ENCODE results near the gene NPM3.

Gene NPM3

DNA sequence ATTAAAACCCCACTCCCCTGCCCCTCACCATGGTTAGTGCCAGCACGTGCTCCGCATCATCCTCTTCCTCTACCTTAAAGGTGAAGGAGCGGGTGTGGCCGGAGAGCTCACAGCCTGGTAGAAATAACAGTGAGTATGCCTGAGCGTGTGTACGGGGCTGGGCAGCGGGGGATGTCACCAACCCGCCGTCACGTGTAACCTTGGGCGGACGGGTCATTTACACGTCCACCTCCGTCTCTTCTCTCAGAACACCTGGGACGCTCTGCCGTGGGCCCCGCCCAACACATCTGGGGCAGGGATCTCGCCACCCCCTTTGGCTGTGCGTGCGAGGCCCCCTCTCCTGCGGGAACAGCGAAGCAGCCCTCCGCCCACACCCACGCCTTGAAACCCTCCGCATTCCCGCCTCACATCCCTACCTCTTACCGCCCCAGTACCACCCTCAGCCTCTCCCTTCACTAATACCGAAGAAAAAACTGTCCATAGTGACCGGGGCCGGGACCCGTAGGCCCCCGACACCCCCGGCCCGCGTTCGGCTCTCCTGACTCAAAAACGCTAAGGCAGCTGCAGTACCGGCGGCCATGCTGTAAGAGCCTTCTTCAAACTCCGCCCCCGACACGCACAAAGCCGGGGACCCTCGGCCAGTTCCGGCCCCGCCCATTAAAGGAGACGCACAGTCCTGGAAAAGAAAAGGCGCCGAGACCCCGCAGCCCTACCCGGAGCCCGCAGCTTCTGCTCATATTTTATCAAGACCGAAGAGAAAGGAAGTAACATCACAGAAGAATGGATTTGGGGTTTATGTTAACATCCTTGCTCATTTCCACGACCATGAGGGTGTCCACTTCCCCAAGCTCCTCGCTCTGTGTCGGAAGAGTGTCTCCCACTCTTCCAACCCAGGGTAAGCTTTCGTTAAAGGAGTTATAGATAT is at the start of gene NPM3:
Gene NPM3, minus strand, starts transcription at position 636 of the 925 bp plus-strand sequence. Its CDS starts 56 bp downstream, at position 580.
- no peaks in the 10 kb centered on the region for H3K9me3 ChIP-seq (ENCODE audit: insufficient read depth, low read length)
- H3K27ac ChIP-seq (ENCODE audit: low read depth, low read length): peak within 1 kb of the TSS; percentile 47
- no peaks in the 10 kb centered on the region for H3K36me3 ChIP-seq (ENCODE audit: low read length)
- TF ChIP-seq EZH2phosphoT487 (conservative IDR thresholded peaks at IDR 0.05; ENCODE audit: low read length) (no peak), CTCF (IDR thresholded peaks at IDR 0.05; ENCODE audit: insufficient read depth, low read length, poor library complexity, severe bottlenecking) (no peak)
- H3K9me2 ChIP-seq (replicated peaks; ENCODE audit: insufficient read depth, low read length): no peaks in the 10 kb centered on the region
- H4K20me1 ChIP-seq (ENCODE audit: low read depth, low read length): no peaks in the 10 kb centered on the region; the same call in 1 of the 2 replicates
- peak within 1 kb of the TSS; percentile 88 for H3K4me3 ChIP-seq (ENCODE audit: insufficient read depth, low read length, poor library complexity, severe bottlenecking)
- no peaks in the 10 kb centered on the region for H3K27me3 ChIP-seq (ENCODE audit: low read length)
- peak within 1 kb of the TSS; percentile 70 for H2AFZ ChIP-seq (ENCODE audit: low read depth, low read length, severe bottlenecking)
- H3K9ac ChIP-seq (ENCODE audit: low read length): peak within 1 kb of the TSS; percentile 85
- peaks cover 31% of the 10 kb centered on the region for H3F3A ChIP-seq (ENCODE audit: insufficient read depth)
- no peaks in the 10 kb centered on the region; the same call in 1 of the 2 replicates for H3K79me2 ChIP-seq (ENCODE audit: insufficient read depth, low read length)
- H3K4me2 ChIP-seq (ENCODE audit: low read depth, low read length, poor library complexity, severe bottlenecking): peak within 1 kb of the TSS; percentile 79

- TF ChIP-seq EZH2phosphoT487 (conservative IDR thresholded peaks at IDR 0.05; ENCODE audit: low read length) (no peak), CTCF (IDR thresholded peaks at IDR 0.05; ENCODE audit: insufficient read depth, low read length, poor library complexity, severe bottlenecking) (no peak)
- H3K9me2 ChIP-seq (replicated peaks; ENCODE audit: insufficient read depth, low read length): no peaks in the 10 kb centered on the region
- H3K36me3 ChIP-seq (ENCODE audit: low read length): no peaks in the 10 kb centered on the region
- no peaks in the 10 kb centered on the region for H3K79me2 ChIP-seq (ENCODE audit: insufficient read depth, low read length)
- no peaks in the 10 kb centered on the region for H3K9me3 ChIP-seq (ENCODE audit: insufficient read depth, low read length)
- H3K4me3 ChIP-seq (ENCODE audit: insufficient read depth, low read length, poor library complexity, severe bottlenecking): no peak overlapping the region
- H3K9ac ChIP-seq (ENCODE audit: low read length): no peak overlapping the region
- no peaks in the 10 kb centered on the region for H4K20me1 ChIP-seq (ENCODE audit: low read depth, low read length)
- peaks cover 6% of the 10 kb centered on the region for H3F3A ChIP-seq (ENCODE audit: insufficient read depth)
- H3K27ac ChIP-seq (ENCODE audit: low read depth, low read length): no peak overlapping the region
- no peak overlapping the region for H3K4me2 ChIP-seq (ENCODE audit: low read depth, low read length, poor library complexity, severe bottlenecking)
- no peak overlapping the region for H2AFZ ChIP-seq (ENCODE audit: low read depth, low read length, severe bottlenecking)
- no peaks in the 10 kb centered on the region for H3K27me3 ChIP-seq (ENCODE audit: low read length)
Measured at GRCh38 chr10:101832325-101832771, 49.1 kb upstream of the NPM3 start.

DNA sequence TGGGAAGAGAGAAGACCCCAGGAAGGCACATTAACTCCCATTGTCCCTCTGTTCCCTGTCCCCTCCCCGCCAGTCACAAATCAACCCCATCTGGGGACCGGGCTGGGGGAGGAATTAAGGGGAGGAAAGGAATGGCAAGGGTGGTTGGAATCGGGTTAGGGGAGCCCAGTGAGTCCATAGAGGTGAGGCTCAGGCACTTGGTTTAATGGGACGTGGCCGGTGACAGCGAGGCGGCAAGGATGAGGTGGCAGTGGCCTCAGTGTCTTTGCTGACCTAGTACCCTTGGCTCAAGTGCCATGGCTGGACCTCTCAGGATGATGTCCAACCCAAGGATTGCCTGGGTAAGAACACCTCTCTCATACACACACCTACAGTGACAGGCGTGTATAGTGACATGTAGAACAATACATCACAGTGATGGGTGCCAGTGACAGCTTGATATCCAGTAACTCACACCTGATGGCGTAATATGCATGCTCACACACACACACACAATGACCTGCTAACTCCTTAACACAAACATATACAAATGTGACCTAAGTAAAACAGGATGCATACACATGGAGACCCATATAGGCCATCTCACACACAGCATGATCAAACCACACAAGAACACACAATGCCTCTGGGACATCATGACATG is 48.0 kb upstream of the NPM3 start:
- Histone ChIP-seq H3K27ac (ENCODE audit: low read depth, low read length) (peak overlapping the region; percentile 89), H3F3A (ENCODE audit: insufficient read depth) (peaks cover 6% of the 10 kb centered on the region), H4K20me1 (ENCODE audit: low read depth, low read length) (no peaks in the 10 kb centered on the region), H3K27me3 (ENCODE audit: low read length) (no peaks in the 10 kb centered on the region), H3K4me3 (ENCODE audit: insufficient read depth, low read length, poor library complexity, severe bottlenecking) (no peak overlapping the region), H3K79me2 (ENCODE audit: insufficient read depth, low read length) (no peaks in the 10 kb centered on the region), H3K36me3 (ENCODE audit: low read length) (no peaks in the 10 kb centered on the region), H3K4me2 (ENCODE audit: low read depth, low read length, poor library complexity, severe bottlenecking) (peak overlapping the region; percentile 90), H3K9ac (ENCODE audit: low read length) (peak overlapping the region; percentile 37), H2AFZ (ENCODE audit: low read depth, low read length, severe bottlenecking) (peak overlapping the region; percentile 69), H3K9me3 (ENCODE audit: insufficient read depth, low read length) (no peaks in the 10 kb centered on the region), H3K9me2 (replicated peaks; ENCODE audit: insufficient read depth, low read length) (no peaks in the 10 kb centered on the region)
- no peak for TF ChIP-seq EZH2phosphoT487 (conservative IDR thresholded peaks at IDR 0.05; ENCODE audit: low read length)
- no peak for TF ChIP-seq CTCF (IDR thresholded peaks at IDR 0.05; ENCODE audit: insufficient read depth, low read length, poor library complexity, severe bottlenecking)
